Panc1 (cell line): ENCODE results near the gene NNMT.

Experiments used
- CTCF ChIP-seq: fragments of 450-650 bp; IDR thresholded peaks from 2 replicates; pipeline ENCODE4 v1.5.1; 2017; ENCODE audit warnings: mild to moderate bottlenecking
- POLR2AphosphoS5 ChIP-seq: IDR thresholded peaks from 2 replicates; pipeline ENCODE4 v1.6.1; 2012; ENCODE audit warnings: mild to moderate bottlenecking, low read depth, low read length, moderate library complexity
- REST ChIP-seq, 2 experiments: IDR thresholded peaks; 2 replicates each; pipeline ENCODE4 v1.6.1; 2011 to 2012; ENCODE audit warnings: low read depth in 2 of 2, control low read depth in 1 of 2, low read length in 1 of 2, mild to moderate bottlenecking in 1 of 2, moderate library complexity in 1 of 2; ENCODE audit not compliant: insufficient read depth in 1 of 2
- SIN3A ChIP-seq: IDR thresholded peaks from 2 replicates; pipeline ENCODE4 v1.6.1; 2012; ENCODE audit warnings: low read depth, mild to moderate bottlenecking, low read length, moderate library complexity, borderline replicate concordance; ENCODE audit not compliant: insufficient read depth
- TCF7L2 ChIP-seq: IDR thresholded peaks from 2 replicates; pipeline ENCODE4 v1.6.1; 2011; ENCODE audit warnings: mild to moderate bottlenecking, low read depth, low read length, inconsistent platforms

GRCh38 chr11:114256176-114256966, 39.8 kb upstream of the NNMT start:
- TF ChIP-seq CTCF (no peak), POLR2AphosphoS5 (no peak), REST (IDR thresholded peaks at IDR 0.05; ENCODE audit: insufficient read depth in 1 of 2, low read depth in 2 of 2, low read length in 1 of 2) (no peak), SIN3A (no peak), TCF7L2 (no peak)
